ENCODE measurements around the gene OSBPL8. TPM values are rescaled to one million over a fixed set of nuclear protein-coding genes. Genes with fewer than 3 reads are reported as not detected.

OSBPL8 gene
- total and polyA plus RNA-seq, 11 donors = 4.5 to 58.7 (median 43.7) TPM

DNA sequence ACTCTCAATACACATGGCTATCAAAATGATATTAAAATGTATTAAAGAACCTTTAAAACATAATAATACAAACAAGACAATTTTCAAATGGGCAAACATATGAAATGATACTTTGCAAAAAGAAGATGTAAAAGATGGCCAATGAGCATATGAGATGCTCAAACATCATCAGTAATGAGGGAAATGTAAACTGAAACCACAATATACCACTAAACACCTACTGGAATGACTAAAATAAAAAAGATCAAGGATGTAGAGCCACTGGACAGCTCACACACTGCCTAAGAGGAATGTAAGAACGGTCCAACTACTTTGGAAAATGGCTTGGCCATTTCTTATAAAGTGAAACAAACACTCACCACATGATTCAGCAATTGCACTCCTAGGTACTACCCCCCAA is 114.1 kb downstream of the OSBPL8 start:
- TF ChIP-seq, protein P1, sequence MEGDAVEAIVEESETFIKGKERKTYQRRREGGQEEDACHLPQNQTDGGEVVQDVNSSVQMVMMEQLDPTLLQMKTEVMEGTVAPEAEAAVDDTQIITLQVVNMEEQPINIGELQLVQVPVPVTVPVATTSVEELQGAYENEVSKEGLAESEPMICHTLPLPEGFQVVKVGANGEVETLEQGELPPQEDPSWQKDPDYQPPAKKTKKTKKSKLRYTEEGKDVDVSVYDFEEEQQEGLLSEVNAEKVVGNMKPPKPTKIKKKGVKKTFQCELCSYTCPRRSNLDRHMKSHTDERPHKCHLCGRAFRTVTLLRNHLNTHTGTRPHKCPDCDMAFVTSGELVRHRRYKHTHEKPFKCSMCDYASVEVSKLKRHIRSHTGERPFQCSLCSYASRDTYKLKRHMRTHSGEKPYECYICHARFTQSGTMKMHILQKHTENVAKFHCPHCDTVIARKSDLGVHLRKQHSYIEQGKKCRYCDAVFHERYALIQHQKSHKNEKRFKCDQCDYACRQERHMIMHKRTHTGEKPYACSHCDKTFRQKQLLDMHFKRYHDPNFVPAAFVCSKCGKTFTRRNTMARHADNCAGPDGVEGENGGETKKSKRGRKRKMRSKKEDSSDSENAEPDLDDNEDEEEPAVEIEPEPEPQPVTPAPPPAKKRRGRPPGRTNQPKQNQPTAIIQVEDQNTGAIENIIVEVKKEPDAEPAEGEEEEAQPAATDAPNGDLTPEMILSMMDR (IDR thresholded peaks at IDR 0.05) = no peak
- Histone ChIP-seq H3K9me3 (no peaks in the 10 kb centered on the region), H3K27ac (no peak overlapping the region), H3K4me3 (no peak overlapping the region), H3K4me1 (peaks cover 0 to 32% (median 9%) of the 10 kb centered on the region in 12 donors), H3K36me3 (peaks cover 0 to 17% (median 6%) of the 10 kb centered on the region in 9 donors), H3K27me3 (no peaks in the 10 kb centered on the region)
- WGBS, 4 donors = 86 to 94% (median 92%) methylated on average over 1 of the region's 1 CpG
- intact Hi-C loops (cut with DNase I) = loop anchor here in 1 of 10 donors (10.0 kb wide), 1 partner anchor 381 kb away; no protein-coding TSS in a partner anchor
- no peak for DNase-seq
- no peak for ATAC-seq

DNA sequence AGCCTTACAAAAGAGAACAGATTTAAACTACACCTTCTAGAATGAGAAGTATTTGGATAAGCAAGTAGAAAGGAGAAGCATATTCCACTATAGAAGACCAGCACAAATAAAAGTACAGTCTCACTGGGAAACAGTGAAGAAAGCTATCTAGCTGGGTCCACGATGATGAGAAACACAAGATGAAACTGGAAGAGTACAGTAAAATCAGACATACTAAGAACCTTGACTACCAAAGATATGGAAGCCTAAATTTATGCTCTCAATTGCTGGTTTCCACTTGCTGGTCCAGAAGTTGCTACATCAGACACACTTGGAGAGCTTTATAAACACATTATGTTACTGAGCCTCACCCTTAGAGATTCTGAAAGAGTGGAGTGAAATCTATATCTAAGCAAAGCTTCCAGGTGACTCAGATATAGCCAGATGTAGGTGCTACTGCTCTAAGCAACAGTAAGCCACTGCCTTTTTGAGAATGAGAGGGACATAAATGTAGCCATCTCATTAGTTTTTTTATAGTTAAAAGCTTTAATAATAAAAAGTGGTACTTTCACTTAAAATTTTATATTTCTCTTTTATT is 115.1 kb downstream of the OSBPL8 start:
- no peak for DNase-seq
- Histone ChIP-seq H3K27ac (no peak overlapping the region), H3K9me3 (no peaks in the 10 kb centered on the region), H3K4me1 (peaks cover 0 to 32% (median 8%) of the 10 kb centered on the region in 12 donors), H3K4me3 (no peak overlapping the region), H3K27me3 (no peaks in the 10 kb centered on the region), H3K36me3 (peaks cover 0 to 10% (median under 1%) of the 10 kb centered on the region in 9 donors)
- TF ChIP-seq, protein P1 (IDR thresholded peaks at IDR 0.05) = no peak
- TF ChIP-seq POLR2A (IDR thresholded peaks at IDR 0.05) = no peak
- intact Hi-C loops (cut with DNase I) = loop anchor here in 1 of 10 donors (10.0 kb wide), 1 partner anchor 380 kb away; no protein-coding TSS in a partner anchor
- whole genome bisulfite sequencing, 4 donors = 55 to 75% (median 62%) methylated on average over 1 of the region's 1 CpG
- ATAC-seq = peak in 2 of 4 donors; percentile 26 to 44

DNA sequence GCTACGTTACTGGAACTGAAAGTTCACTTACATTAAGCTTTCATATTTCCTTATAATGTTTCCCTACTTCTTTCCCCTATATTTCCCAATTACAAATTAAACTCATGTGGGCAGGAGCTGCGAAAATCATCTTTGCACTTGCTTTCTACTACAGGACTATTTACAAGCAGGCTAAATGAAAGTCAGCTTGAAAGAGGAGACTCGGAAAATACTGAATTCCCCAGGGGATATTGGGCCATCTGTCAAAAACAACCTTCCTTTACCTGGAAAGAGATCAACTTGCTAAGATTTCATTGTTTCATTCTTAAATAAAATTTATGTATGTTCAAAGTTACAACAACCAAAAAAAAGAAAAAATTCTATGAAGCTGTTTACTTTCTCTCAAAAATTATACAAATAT is 118.6 kb downstream of the OSBPL8 start:
- intact Hi-C loops (cut with DNase I) = loop anchor here in 1 of 10 donors (10.0 kb wide), 1 partner anchor 376 kb away; no protein-coding TSS in a partner anchor
- H3K36me3 ChIP-seq = no peaks in the 10 kb centered on the region
- no peak overlapping the region for H3K4me3 ChIP-seq
- DNase-seq (no peak), ATAC-seq (no peak)
- no peaks in the 10 kb centered on the region for H3K27me3 ChIP-seq
- H3K9me3 ChIP-seq = no peaks in the 10 kb centered on the region
- TF ChIP-seq, protein P1 (IDR thresholded peaks at IDR 0.05) = no peak
- TF ChIP-seq POLR2A (IDR thresholded peaks at IDR 0.05) = no peak
- peaks cover 0 to 32% (median 6%) of the 10 kb centered on the region in 12 donors for H3K4me1 ChIP-seq
- WGBS, 4 donors = 81 to 85% (median 82%) methylated on average over 3 of the region's 3 CpGs
- no peak overlapping the region for H3K27ac ChIP-seq

DNA sequence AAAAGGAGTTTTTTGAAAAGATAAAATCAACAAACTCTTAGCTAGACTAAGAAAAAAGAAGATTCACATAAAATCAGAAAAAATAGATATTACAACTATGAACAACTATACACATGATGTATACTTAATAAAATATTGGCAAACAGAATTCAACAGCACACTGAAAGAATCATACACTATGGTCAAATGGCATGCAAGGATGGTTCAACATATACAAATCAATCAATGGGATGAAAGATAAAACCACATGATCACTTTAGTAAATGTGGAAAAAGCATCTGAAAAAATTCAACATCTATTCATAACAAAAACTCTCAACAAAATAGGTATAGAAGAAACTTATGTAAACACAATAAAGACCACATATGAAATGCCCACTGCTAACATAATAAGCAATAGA is 126.8 kb downstream of the OSBPL8 start:
- intact Hi-C loops (cut with DNase I) = no loop called here
- Histone ChIP-seq H3K27me3 (no peaks in the 10 kb centered on the region), H3K4me3 (no peak overlapping the region)

More for the DNA sequence above, 126.8 kb downstream of the OSBPL8 start:
- no peak for ATAC-seq
- Histone ChIP-seq H3K4me1 (peaks cover 0 to 4% (median 0%) of the 10 kb centered on the region in 12 donors), H3K36me3 (no peaks in the 10 kb centered on the region), H3K9me3 (peaks cover 0 to 45% (median 14%) of the 10 kb centered on the region in 12 donors), H3K27ac (no peak overlapping the region)
- TF ChIP-seq, protein P1 (IDR thresholded peaks at IDR 0.05) = no peak
- TF ChIP-seq POLR2A (IDR thresholded peaks at IDR 0.05) = no peak
- DNase-seq = no peak
